ENCODE measurements around the gene ROR2.
"Not testable (repeated sequence)": the region's sequence is repeated elsewhere in the genome, so short reads cannot be mapped to it uniquely, and the experiment has no call there.

ROR2 gene

GRCh38 chr9:91921371-91921770 is 28.7 kb downstream of the ROR2 start:
- DNase-seq, result no peak

GRCh38 chr9:91920630-91921350 is 29.2 kb downstream of the ROR2 start:
- DNase-seq, result no peak

GRCh38 chr9:91919621-91920020 is 30.4 kb downstream of the ROR2 start:
- DNase-seq, result no peak

- DNase-seq, result no peak
Measured at GRCh38 chr9:91917436-91917835, 32.6 kb downstream of the ROR2 start.

- no peak for DNase-seq
Measured at GRCh38 chr9:91915524-91916263, 34.3 kb downstream of the ROR2 start.

- DNase-seq, result no peak
Measured at GRCh38 chr9:91914937-91915336, 35.1 kb downstream of the ROR2 start.

- no peak for DNase-seq
Measured at GRCh38 chr9:91914404-91914803, 35.6 kb downstream of the ROR2 start.

- no peak for DNase-seq
Measured at GRCh38 chr9:91913986-91914385, 36.0 kb downstream of the ROR2 start.

GRCh38 chr9:91913096-91913495 is 36.9 kb downstream of the ROR2 start:
- no peak for DNase-seq

- no peak for DNase-seq
Measured at GRCh38 chr9:91911657-91912056, 38.4 kb downstream of the ROR2 start.

- DNase-seq, result not testable (repeated sequence)
Measured at GRCh38 chr9:91909256-91909655, 40.8 kb downstream of the ROR2 start.

- no peak for DNase-seq
Measured at GRCh38 chr9:91908746-91909145, 41.3 kb downstream of the ROR2 start.

GRCh38 chr9:91908293-91908623 is 41.8 kb downstream of the ROR2 start:
- DNase-seq, result no peak

- DNase-seq, result no peak
Measured at GRCh38 chr9:91907484-91908292, 42.3 kb downstream of the ROR2 start.

- DNase-seq, result no peak
Measured at GRCh38 chr9:91905991-91906469, 44.0 kb downstream of the ROR2 start.

GRCh38 chr9:91905237-91905650 is 44.8 kb downstream of the ROR2 start:
- no peak for DNase-seq

- DNase-seq, result no peak
Measured at GRCh38 chr9:91904588-91905236, 45.3 kb downstream of the ROR2 start.

GRCh38 chr9:91903126-91903911 is 46.7 kb downstream of the ROR2 start:
- no peak for DNase-seq

- DNase-seq, result no peak
Measured at GRCh38 chr9:91902475-91903125, 47.4 kb downstream of the ROR2 start.

GRCh38 chr9:91900797-91901177 is 49.2 kb downstream of the ROR2 start:
- no peak for DNase-seq

- no peak for DNase-seq
Measured at GRCh38 chr9:91900055-91900796, 49.8 kb downstream of the ROR2 start.
